Measurements from ENCODE around the gene RBP2. TPM values are rescaled to one million over a fixed set of nuclear protein-coding genes. Genes with fewer than 3 reads are reported as not detected.

Gene RBP2
- total RNA-seq, 1 experiment from 2014 or later, result not detected

GRCh38 chr3:139448104-139448503 is 28.2 kb downstream of the RBP2 start:
- POLR2A ChIA-PET (ENCODE audit: unreplicated experiment), result no interaction called here
- CTCF ChIA-PET, result no interaction called here
- Histone ChIP-seq H3K36me3 (ENCODE audit: low read depth) (no peaks in the 10 kb centered on the region), H4K20me1 (ENCODE audit: insufficient read depth) (no peaks in the 10 kb centered on the region), H3K9me2 (ENCODE audit: insufficient read depth) (no peaks in the 10 kb centered on the region), H3K9me3 (ENCODE audit: insufficient read depth, low read depth) (no peaks in the 10 kb centered on the region), H2AFZ (no peak overlapping the region), H3K79me2 (ENCODE audit: low read depth) (no peaks in the 10 kb centered on the region), H3K4me1 (replicated peaks; ENCODE audit: insufficient read depth) (no peaks in the 10 kb centered on the region), H3K27me3 (ENCODE audit: insufficient read depth, low read depth) (no peaks in the 10 kb centered on the region), H3K4me2 (no peak overlapping the region), H3K4me3 (no peak overlapping the region), H3F3A (ENCODE audit: insufficient read depth, low read depth) (no peaks in the 10 kb centered on the region), H3K27ac (no peak overlapping the region)
- intact Hi-C loops (cut with micrococcal nuclease; ENCODE audit: unreplicated experiment), result no loop called here
- DNase-seq, result no peak
- TF ChIP-seq EZH2 (IDR thresholded peaks at IDR 0.05; ENCODE audit: low read depth) (no peak), CTCF (conservative IDR thresholded peaks at IDR 0.05) (no peak)
- no TSS peak for BruUV-seq (replicated peaks)

GRCh38 chr3:139447486-139447885 is 28.8 kb downstream of the RBP2 start:
- TF ChIP-seq EZH2 (IDR thresholded peaks at IDR 0.05; ENCODE audit: low read depth) (no peak), CTCF (conservative IDR thresholded peaks at IDR 0.05) (no peak)
- no peak for DNase-seq
- POLR2A ChIA-PET (ENCODE audit: unreplicated experiment), result no interaction called here
- Histone ChIP-seq H3K79me2 (ENCODE audit: low read depth) (no peaks in the 10 kb centered on the region), H3K9me3 (ENCODE audit: insufficient read depth, low read depth) (no peaks in the 10 kb centered on the region), H2AFZ (no peak overlapping the region), H3K27me3 (ENCODE audit: insufficient read depth, low read depth) (no peaks in the 10 kb centered on the region), H3K4me1 (replicated peaks; ENCODE audit: insufficient read depth) (no peaks in the 10 kb centered on the region), H3K4me3 (no peak overlapping the region), H3K9me2 (ENCODE audit: insufficient read depth) (no peaks in the 10 kb centered on the region), H3K36me3 (ENCODE audit: low read depth) (no peaks in the 10 kb centered on the region), H3F3A (ENCODE audit: insufficient read depth, low read depth) (no peaks in the 10 kb centered on the region), H3K27ac (no peak overlapping the region), H4K20me1 (ENCODE audit: insufficient read depth) (no peaks in the 10 kb centered on the region), H3K4me2 (no peak overlapping the region)
- CTCF ChIA-PET, result no interaction called here
- intact Hi-C loops (cut with micrococcal nuclease; ENCODE audit: unreplicated experiment), result no loop called here
- no TSS peak for BruUV-seq (replicated peaks)

GRCh38 chr3:139444446-139444845 is 31.9 kb downstream of the RBP2 start:
- no peak overlapping the region for H3K4me2 ChIP-seq

More at GRCh38 chr3:139444446-139444845, 31.9 kb downstream of the RBP2 start:
- Histone ChIP-seq H3K9me3 (ENCODE audit: insufficient read depth, low read depth) (no peaks in the 10 kb centered on the region), H3K27me3 (ENCODE audit: insufficient read depth, low read depth) (no peaks in the 10 kb centered on the region), H3K27ac (no peak overlapping the region), H3K4me3 (no peak overlapping the region), H3K79me2 (ENCODE audit: low read depth) (no peaks in the 10 kb centered on the region), H3K9me2 (ENCODE audit: insufficient read depth) (0 out of 2 replicates have a peak, but pooled peaks cover 3% of the 10 kb centered on the region), H3F3A (ENCODE audit: insufficient read depth, low read depth) (no peaks in the 10 kb centered on the region), H3K4me1 (replicated peaks; ENCODE audit: insufficient read depth) (no peaks in the 10 kb centered on the region), H3K36me3 (ENCODE audit: low read depth) (no peaks in the 10 kb centered on the region), H4K20me1 (ENCODE audit: insufficient read depth) (no peaks in the 10 kb centered on the region), H2AFZ (no peak overlapping the region)
- DNase-seq, result no peak
- BruUV-seq (replicated peaks), result no TSS peak
- no peak for TF ChIP-seq EZH2 (IDR thresholded peaks at IDR 0.05; ENCODE audit: low read depth)
- TF ChIP-seq CTCF (conservative IDR thresholded peaks at IDR 0.05), result no peak
- intact Hi-C loops (cut with micrococcal nuclease; ENCODE audit: unreplicated experiment), result no loop called here
- ChIA-PET POLR2A (ENCODE audit: unreplicated experiment) (no interaction called here), CTCF (no interaction called here)
